Measurements from ENCODE around the gene ANO9.

The ANO9 gene

DNA sequence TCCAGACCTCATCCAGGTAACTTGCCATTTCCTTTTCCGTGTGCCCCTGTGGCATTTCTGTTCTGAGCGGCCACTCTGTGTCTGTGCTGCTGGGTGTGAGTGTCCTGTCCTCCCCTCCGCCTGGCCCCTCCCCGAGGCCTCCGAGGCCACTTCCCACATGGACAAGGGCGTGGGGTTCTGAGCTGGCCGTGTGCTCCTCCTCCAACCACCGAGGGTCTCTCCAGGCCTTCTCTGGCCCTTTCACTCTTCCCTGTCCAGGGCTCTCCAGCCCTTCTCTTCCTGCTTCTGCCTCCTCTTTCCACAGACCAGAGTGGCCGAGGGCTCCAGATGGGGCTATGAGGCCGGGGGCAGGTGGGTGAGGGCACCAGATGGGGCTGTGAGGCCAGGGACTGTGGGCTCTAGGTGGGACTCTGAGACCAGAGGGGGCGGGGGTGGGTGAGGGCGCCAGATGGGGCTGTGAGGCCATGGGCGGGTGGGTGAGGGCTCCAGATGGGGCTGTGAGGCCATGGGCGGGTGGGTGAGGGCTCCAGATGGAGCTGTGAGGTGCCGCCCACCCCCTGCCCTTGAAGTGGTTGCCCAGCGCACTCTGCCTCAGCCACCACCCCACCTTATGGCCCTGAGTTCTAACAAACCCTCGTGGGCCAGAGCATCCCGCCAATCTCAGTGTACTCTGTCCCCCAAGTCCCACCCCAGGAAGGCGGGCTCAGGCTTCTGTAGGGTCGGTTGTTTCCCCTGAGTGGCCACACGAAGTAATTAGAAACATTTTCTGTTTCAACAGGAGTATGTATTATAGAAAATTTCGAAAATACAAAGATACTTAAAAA, 32.4 kb upstream of the ANO9 start:
- Histone ChIP-seq H3K36me3 (ENCODE audit: insufficient read depth, low read length) (peaks cover 7% of the 10 kb centered on the region), H3F3A (ENCODE audit: insufficient read depth, low read length) (no peaks in the 10 kb centered on the region), H3K4me2 (ENCODE audit: low read length) (no peak overlapping the region), H3K4me3 (ENCODE audit: low read depth, low read length, poor library complexity, severe bottlenecking) (no peak overlapping the region), H3K4me1 (ENCODE audit: insufficient read depth, low read length, severe bottlenecking) (no peaks in the 10 kb centered on the region), H3K9ac (ENCODE audit: low read length) (no peak overlapping the region), H3K27me3 (ENCODE audit: insufficient read depth, low read length) (no peaks in the 10 kb centered on the region), H3K79me2 (ENCODE audit: insufficient read depth, low read length) (no peaks in the 10 kb centered on the region), H4K20me1 (ENCODE audit: insufficient read depth, low read length) (no peaks in the 10 kb centered on the region), H3K27ac (ENCODE audit: low read depth, low read length, poor library complexity, severe bottlenecking) (no peak overlapping the region), H3K9me3 (ENCODE audit: low read length) (no peaks in the 10 kb centered on the region), H3K9me2 (ENCODE audit: low read depth, low read length) (no peaks in the 10 kb centered on the region), H2AFZ (ENCODE audit: low read length) (no peak overlapping the region)
- no peak for TF ChIP-seq EZH2 (IDR thresholded peaks at IDR 0.05; ENCODE audit: borderline replicate concordance, low read length)
- TF ChIP-seq, protein P1, sequence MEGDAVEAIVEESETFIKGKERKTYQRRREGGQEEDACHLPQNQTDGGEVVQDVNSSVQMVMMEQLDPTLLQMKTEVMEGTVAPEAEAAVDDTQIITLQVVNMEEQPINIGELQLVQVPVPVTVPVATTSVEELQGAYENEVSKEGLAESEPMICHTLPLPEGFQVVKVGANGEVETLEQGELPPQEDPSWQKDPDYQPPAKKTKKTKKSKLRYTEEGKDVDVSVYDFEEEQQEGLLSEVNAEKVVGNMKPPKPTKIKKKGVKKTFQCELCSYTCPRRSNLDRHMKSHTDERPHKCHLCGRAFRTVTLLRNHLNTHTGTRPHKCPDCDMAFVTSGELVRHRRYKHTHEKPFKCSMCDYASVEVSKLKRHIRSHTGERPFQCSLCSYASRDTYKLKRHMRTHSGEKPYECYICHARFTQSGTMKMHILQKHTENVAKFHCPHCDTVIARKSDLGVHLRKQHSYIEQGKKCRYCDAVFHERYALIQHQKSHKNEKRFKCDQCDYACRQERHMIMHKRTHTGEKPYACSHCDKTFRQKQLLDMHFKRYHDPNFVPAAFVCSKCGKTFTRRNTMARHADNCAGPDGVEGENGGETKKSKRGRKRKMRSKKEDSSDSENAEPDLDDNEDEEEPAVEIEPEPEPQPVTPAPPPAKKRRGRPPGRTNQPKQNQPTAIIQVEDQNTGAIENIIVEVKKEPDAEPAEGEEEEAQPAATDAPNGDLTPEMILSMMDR (IDR thresholded peaks at IDR 0.05; ENCODE audit: low read length), result no peak

GRCh38 chr11:473415-473814, 31.6 kb upstream of the ANO9 start:
- Histone ChIP-seq H3K9me2 (ENCODE audit: low read depth, low read length) (no peaks in the 10 kb centered on the region), H3F3A (ENCODE audit: insufficient read depth, low read length) (no peaks in the 10 kb centered on the region), H3K4me1 (ENCODE audit: insufficient read depth, low read length, severe bottlenecking) (no peaks in the 10 kb centered on the region), H3K4me3 (ENCODE audit: low read depth, low read length, poor library complexity, severe bottlenecking) (no peak overlapping the region), H4K20me1 (ENCODE audit: insufficient read depth, low read length) (no peaks in the 10 kb centered on the region), H3K4me2 (ENCODE audit: low read length) (no peak overlapping the region), H3K27me3 (ENCODE audit: insufficient read depth, low read length) (no peaks in the 10 kb centered on the region), H3K36me3 (ENCODE audit: insufficient read depth, low read length) (peaks cover 7% of the 10 kb centered on the region), H3K9me3 (ENCODE audit: low read length) (no peaks in the 10 kb centered on the region), H2AFZ (ENCODE audit: low read length) (no peak overlapping the region), H3K27ac (ENCODE audit: low read depth, low read length, poor library complexity, severe bottlenecking) (no peak overlapping the region), H3K9ac (ENCODE audit: low read length) (no peak overlapping the region), H3K79me2 (ENCODE audit: insufficient read depth, low read length) (no peaks in the 10 kb centered on the region)
- TF ChIP-seq EZH2 (IDR thresholded peaks at IDR 0.05; ENCODE audit: borderline replicate concordance, low read length), result no peak
- TF ChIP-seq, protein P1 (IDR thresholded peaks at IDR 0.05; ENCODE audit: low read length), result no peak

DNA sequence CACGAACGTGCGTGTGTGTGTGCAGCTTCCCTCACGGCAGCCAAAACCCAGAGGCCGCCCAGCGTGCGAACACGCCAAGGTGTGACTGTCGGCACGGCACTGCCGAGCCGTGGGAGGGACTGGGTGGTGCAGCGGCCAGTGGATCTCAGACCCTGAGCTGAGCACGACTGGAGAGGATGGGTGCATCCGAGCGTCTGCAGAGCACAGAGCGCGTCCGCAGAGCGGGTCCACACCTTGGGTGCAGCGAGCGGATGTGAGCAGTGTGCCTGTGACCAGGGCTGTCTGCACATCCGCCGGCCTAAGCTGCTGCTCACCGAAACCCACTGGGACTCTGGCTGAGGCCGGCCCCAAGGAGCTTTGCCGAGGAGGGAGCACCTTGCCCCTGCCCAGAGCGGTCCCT, 31.0 kb upstream of the ANO9 start:
- no peaks in the 10 kb centered on the region for H3K79me2 ChIP-seq (ENCODE audit: insufficient read depth, low read length)
- no peak for TF ChIP-seq EZH2 (IDR thresholded peaks at IDR 0.05; ENCODE audit: borderline replicate concordance, low read length)
- TF ChIP-seq, protein P1 (IDR thresholded peaks at IDR 0.05; ENCODE audit: low read length), result no peak

More for the DNA sequence above, 31.0 kb upstream of the ANO9 start:
- no peak overlapping the region for H3K4me3 ChIP-seq (ENCODE audit: low read depth, low read length, poor library complexity, severe bottlenecking)
- H3F3A ChIP-seq (ENCODE audit: insufficient read depth, low read length), result no peaks in the 10 kb centered on the region
- no peak overlapping the region for H2AFZ ChIP-seq (ENCODE audit: low read length)
- no peak overlapping the region for H3K27ac ChIP-seq (ENCODE audit: low read depth, low read length, poor library complexity, severe bottlenecking)
- no peaks in the 10 kb centered on the region for H4K20me1 ChIP-seq (ENCODE audit: insufficient read depth, low read length)
- no peaks in the 10 kb centered on the region for H3K4me1 ChIP-seq (ENCODE audit: insufficient read depth, low read length, severe bottlenecking)
- no peaks in the 10 kb centered on the region for H3K9me3 ChIP-seq (ENCODE audit: low read length)
- no peaks in the 10 kb centered on the region for H3K27me3 ChIP-seq (ENCODE audit: insufficient read depth, low read length)
- H3K9ac ChIP-seq (ENCODE audit: low read length), result no peak overlapping the region
- no peak overlapping the region for H3K4me2 ChIP-seq (ENCODE audit: low read length)
- no peaks in the 10 kb centered on the region for H3K9me2 ChIP-seq (ENCODE audit: low read depth, low read length)
- peaks cover 7% of the 10 kb centered on the region for H3K36me3 ChIP-seq (ENCODE audit: insufficient read depth, low read length)

All from OCI-LY1 (cell line).